HEK293 (cell line): ENCODE data around the gene LRRK1.

Source experiments
- CTCF ChIA-PET: fragments of 350-600 bp; formaldehyde crosslinking; extraction: SDS; loops from one replicate; lab custom pipeline; 2021; ENCODE audit warnings: antibody characterized with exemption; lab: Yijun Ruan, JAX
- POLR2A ChIA-PET: fragments of 300-600 bp; formaldehyde crosslinking; extraction: SDS; loops from one replicate; lab custom pipeline; 2020; ENCODE audit warnings: antibody characterized with exemption, inconsistent platforms; lab: Yijun Ruan, JAX
- H3K27ac ChIP-seq: fragments of 200-500 bp; sonication (Bioruptor generic); 2 replicates; pipeline ENCODE4 v1.5.1; 2014; ENCODE audit warnings: low read depth, low read length, control low read depth, inconsistent platforms; ENCODE audit errors: extremely low read depth
- H3K36me3 ChIP-seq, 2 experiments: fragments of 200-500 bp in 1 of 2; sonication (Bioruptor generic) in 1 of 2; 1 replicate in 1 of 2; 2 replicates in 1 of 2; pipeline ENCODE4 v1.5.1; 2014 to 2017; ENCODE audit warnings: inconsistent platforms in 2 of 2, low read length in 2 of 2; ENCODE audit not compliant: control insufficient read depth in 2 of 2, insufficient read depth in 1 of 2
- H3K4me1 ChIP-seq: fragments of 200-500 bp; sonication (Bioruptor generic); 2 replicates; pipeline ENCODE4 v1.5.1; 2014; ENCODE audit warnings: mild to moderate bottlenecking, low read length, inconsistent platforms; ENCODE audit not compliant: control insufficient read depth, insufficient read depth
- H3K4me3 ChIP-seq: 2 replicates; pipeline ENCODE4 v1.5.1; 2011; ENCODE audit warnings: low read depth, mild to moderate bottlenecking, control low read depth, low read length, moderate library complexity
- H3K9me3 ChIP-seq: fragments of 200-500 bp; sonication (Bioruptor generic); 2 replicates; pipeline ENCODE4 v1.5.1; 2014; ENCODE audit warnings: low read depth, low read length, inconsistent platforms; ENCODE audit not compliant: control insufficient read depth, insufficient read depth
- FEZF1 ChIP-seq: fragments of 450-650 bp; formaldehyde crosslinking; IDR thresholded peaks from 2 replicates; pipeline ENCODE4 v1.5.1; 2016; ENCODE audit warnings: missing biosample characterization, missing genetic modification characterization
- KLF10 ChIP-seq: fragments of 450-650 bp; IDR thresholded peaks from 2 replicates; pipeline ENCODE4 v1.5.1; 2018; ENCODE audit warnings: missing biosample characterization, mild to moderate bottlenecking, missing genetic modification characterization
- WT1 ChIP-seq: fragments of 450-650 bp; formaldehyde crosslinking; IDR thresholded peaks from 2 replicates; pipeline ENCODE4 v1.5.1; 2016; ENCODE audit warnings: missing biosample characterization, missing genetic modification characterization
- YY1 ChIP-seq: fragments of 450-650 bp; formaldehyde crosslinking; IDR thresholded peaks from 2 replicates; pipeline ENCODE4 v1.5.1; 2018; ENCODE audit warnings: missing biosample characterization, missing genetic modification characterization
- ZBTB7A ChIP-seq: fragments of 450-650 bp; formaldehyde crosslinking; IDR thresholded peaks from 2 replicates; pipeline ENCODE4 v1.5.1; 2016; ENCODE audit warnings: low read depth, missing biosample characterization, missing genetic modification characterization
- ZBTB8A ChIP-seq: fragments of 450-650 bp; formaldehyde crosslinking; IDR thresholded peaks from 2 replicates; pipeline ENCODE4 v1.5.1; 2016; ENCODE audit warnings: missing biosample characterization, missing genetic modification characterization
- ZNF121 ChIP-seq: fragments of 450-650 bp; formaldehyde crosslinking; IDR thresholded peaks from 2 replicates; pipeline ENCODE4 v1.5.1; 2016; ENCODE audit warnings: missing biosample characterization, missing genetic modification characterization
- ZNF16 ChIP-seq: fragments of 450-650 bp; formaldehyde crosslinking; IDR thresholded peaks from 2 replicates; pipeline ENCODE4 v1.5.1; 2016; ENCODE audit warnings: low read depth, missing biosample characterization, missing genetic modification characterization
- ZNF2 ChIP-seq: fragments of 450-650 bp; formaldehyde crosslinking; IDR thresholded peaks from 2 replicates; pipeline ENCODE4 v1.5.1; 2016; ENCODE audit warnings: missing biosample characterization, missing genetic modification characterization
- ZNF24 ChIP-seq: fragments of 450-650 bp; formaldehyde crosslinking; IDR thresholded peaks from 2 replicates; pipeline ENCODE4 v1.5.1; 2016; ENCODE audit warnings: missing biosample characterization, missing genetic modification characterization
- ZNF274 ChIP-seq, 2 experiments: fragments of 200-500 bp in 1 of 2; fragments of 450-650 bp in 1 of 2; sonication (Bioruptor generic) in 1 of 2; formaldehyde crosslinking in 1 of 2; IDR thresholded peaks; 2 replicates each; pipeline versions ENCODE4 v1.5.1 to v1.6.1; 2014 to 2016; ENCODE audit warnings: borderline replicate concordance in 1 of 2, inconsistent platforms in 1 of 2, low read length in 1 of 2, missing biosample characterization in 1 of 2, missing genetic modification characterization in 1 of 2
- ZNF394 ChIP-seq: fragments of 450-650 bp; formaldehyde crosslinking; IDR thresholded peaks from 2 replicates; pipeline ENCODE4 v1.5.1; 2016; ENCODE audit warnings: missing biosample characterization, missing genetic modification characterization, mild to moderate bottlenecking, moderate library complexity, borderline replicate concordance
- ZNF423 ChIP-seq: fragments of 450-650 bp; formaldehyde crosslinking; IDR thresholded peaks from 2 replicates; pipeline ENCODE4 v1.5.1; 2016; ENCODE audit warnings: missing biosample characterization, missing genetic modification characterization
- ZNF449 ChIP-seq: fragments of 450-650 bp; formaldehyde crosslinking; IDR thresholded peaks from 2 replicates; pipeline ENCODE4 v1.5.1; 2017; ENCODE audit warnings: missing biosample characterization, mild to moderate bottlenecking, missing genetic modification characterization, moderate library complexity
- ZNF555 ChIP-seq: fragments of 450-650 bp; formaldehyde crosslinking; conservative IDR thresholded peaks from 2 replicates; pipeline ENCODE4 v1.5.1; 2017; ENCODE audit warnings: missing biosample characterization, mild to moderate bottlenecking, missing genetic modification characterization, inconsistent platforms
- ZNF623 ChIP-seq: fragments of 450-650 bp; formaldehyde crosslinking; IDR thresholded peaks from 2 replicates; pipeline ENCODE4 v1.5.1; 2016; ENCODE audit warnings: missing biosample characterization, missing genetic modification characterization
- ZNF624 ChIP-seq: fragments of 450-650 bp; formaldehyde crosslinking; IDR thresholded peaks from 2 replicates; pipeline ENCODE4 v1.5.1; 2017; ENCODE audit warnings: missing biosample characterization, missing genetic modification characterization
- ZSCAN16 ChIP-seq: fragments of 450-650 bp; formaldehyde crosslinking; IDR thresholded peaks from 2 replicates; pipeline ENCODE4 v1.5.1; 2016; ENCODE audit warnings: missing biosample characterization, missing genetic modification characterization
- TF ChIP-seq, protein P1 (sequence below): fragments of 450-650 bp; IDR thresholded peaks from 2 replicates; pipeline ENCODE4 v1.5.1; 2018; ENCODE audit warnings: missing biosample characterization, missing genetic modification characterization
- TF ChIP-seq, protein P2 (sequence below): fragments of 450-650 bp; formaldehyde crosslinking; IDR thresholded peaks from 2 replicates; pipeline ENCODE4 v1.5.1; 2017; ENCODE audit warnings: missing biosample characterization, missing genetic modification characterization
- TF ChIP-seq, protein P3 (sequence below): fragments of 450-650 bp; formaldehyde crosslinking; optimal IDR thresholded peaks from 2 replicates; pipeline ENCODE3; 2016; ENCODE audit warnings: missing biosample characterization, mild to moderate bottlenecking, missing genetic modification characterization
- TF ChIP-seq, protein P4 (sequence below): IDR thresholded peaks from 2 replicates; pipeline ENCODE4 v1.6.1; 2011; ENCODE audit warnings: mild to moderate bottlenecking, low read depth, low read length, borderline replicate concordance
- TF ChIP-seq, protein P5 (sequence below): fragments of 450-650 bp; formaldehyde crosslinking; IDR thresholded peaks from 2 replicates; pipeline ENCODE4 v1.5.1; 2016; ENCODE audit warnings: missing biosample characterization, missing genetic modification characterization

LRRK1 gene

DNA sequence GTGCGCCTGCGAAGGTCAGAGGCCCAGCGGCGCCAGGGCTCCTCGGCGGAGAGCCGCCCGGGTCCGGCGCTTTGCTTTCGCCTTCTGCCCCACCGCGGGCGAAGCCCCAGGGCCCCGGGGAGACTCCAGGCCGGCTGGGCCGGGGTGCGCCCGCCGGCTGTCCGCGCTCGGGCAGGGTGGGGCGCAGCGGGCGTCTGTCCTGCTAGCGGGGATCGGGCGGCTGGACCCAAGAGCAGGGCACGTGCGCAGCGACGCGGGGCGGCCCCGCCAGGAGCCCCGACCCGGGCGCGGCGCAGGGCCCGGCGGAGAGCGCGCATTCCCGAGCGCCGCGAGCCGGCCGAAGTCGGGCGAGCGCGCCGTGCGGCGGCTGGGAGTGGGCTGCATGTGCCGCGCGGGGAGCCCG lies 40.1 kb upstream of the LRRK1 start:
- H3K36me3 ChIP-seq: no peaks in the 10 kb centered on the region
- H3K9me3 ChIP-seq: no peaks in the 10 kb centered on the region
- no peak for TF ChIP-seq ZNF16 (tag by site-specific recombination)
- peak overlapping the region; percentile 63; the same call in 1 of the 2 replicates for H3K27ac ChIP-seq
- H3K4me1 ChIP-seq: peaks cover 3% of the 10 kb centered on the region
- CTCF ChIA-PET: interaction anchor here (1.9 to 3.3 kb wide), 3 partner anchors 14 to 129 kb away, joined by 7 to 16 read pairs (median 13); partner anchors contain the start of gene LRRK1
- peak overlapping the region; percentile 52 for H3K4me3 ChIP-seq
- POLR2A ChIA-PET: interaction anchor here (0.6 to 1.3 kb wide), 3 partner anchors 39 to 358 kb away, joined by 3 to 6 read pairs (median 6); no protein-coding TSS in a partner anchor

- POLR2A ChIA-PET: interaction anchor here (0.6 to 1.3 kb wide), 3 partner anchors 39 to 357 kb away, joined by 3 to 6 read pairs (median 6); no protein-coding TSS in a partner anchor
- Histone ChIP-seq H3K4me1 (peaks cover 3% of the 10 kb centered on the region), H3K4me3 (peak within 1 kb of the TSS; percentile 52)
- TF ChIP-seq ZNF624 (tag by site-specific recombination): no peak
- TF ChIP-seq ZNF555: no peak
- TF ChIP-seq ZNF423 (tag by site-specific recombination): 0 out of 2 replicates have a peak, but pooled peaks have one; percentile 24
- TF ChIP-seq, protein P1, sequence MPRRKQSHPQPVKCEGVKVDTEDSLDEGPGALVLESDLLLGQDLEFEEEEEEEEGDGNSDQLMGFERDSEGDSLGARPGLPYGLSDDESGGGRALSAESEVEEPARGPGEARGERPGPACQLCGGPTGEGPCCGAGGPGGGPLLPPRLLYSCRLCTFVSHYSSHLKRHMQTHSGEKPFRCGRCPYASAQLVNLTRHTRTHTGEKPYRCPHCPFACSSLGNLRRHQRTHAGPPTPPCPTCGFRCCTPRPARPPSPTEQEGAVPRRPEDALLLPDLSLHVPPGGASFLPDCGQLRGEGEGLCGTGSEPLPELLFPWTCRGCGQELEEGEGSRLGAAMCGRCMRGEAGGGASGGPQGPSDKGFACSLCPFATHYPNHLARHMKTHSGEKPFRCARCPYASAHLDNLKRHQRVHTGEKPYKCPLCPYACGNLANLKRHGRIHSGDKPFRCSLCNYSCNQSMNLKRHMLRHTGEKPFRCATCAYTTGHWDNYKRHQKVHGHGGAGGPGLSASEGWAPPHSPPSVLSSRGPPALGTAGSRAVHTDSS (tag by site-specific recombination): no peak
- TF ChIP-seq KLF10: no peak
- no peak for TF ChIP-seq ZNF121 (tag by site-specific recombination)
- TF ChIP-seq, protein P2, sequence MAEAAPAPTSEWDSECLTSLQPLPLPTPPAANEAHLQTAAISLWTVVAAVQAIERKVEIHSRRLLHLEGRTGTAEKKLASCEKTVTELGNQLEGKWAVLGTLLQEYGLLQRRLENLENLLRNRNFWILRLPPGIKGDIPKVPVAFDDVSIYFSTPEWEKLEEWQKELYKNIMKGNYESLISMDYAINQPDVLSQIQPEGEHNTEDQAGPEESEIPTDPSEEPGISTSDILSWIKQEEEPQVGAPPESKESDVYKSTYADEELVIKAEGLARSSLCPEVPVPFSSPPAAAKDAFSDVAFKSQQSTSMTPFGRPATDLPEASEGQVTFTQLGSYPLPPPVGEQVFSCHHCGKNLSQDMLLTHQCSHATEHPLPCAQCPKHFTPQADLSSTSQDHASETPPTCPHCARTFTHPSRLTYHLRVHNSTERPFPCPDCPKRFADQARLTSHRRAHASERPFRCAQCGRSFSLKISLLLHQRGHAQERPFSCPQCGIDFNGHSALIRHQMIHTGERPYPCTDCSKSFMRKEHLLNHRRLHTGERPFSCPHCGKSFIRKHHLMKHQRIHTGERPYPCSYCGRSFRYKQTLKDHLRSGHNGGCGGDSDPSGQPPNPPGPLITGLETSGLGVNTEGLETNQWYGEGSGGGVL: no peak; the same call in 1 of the 2 replicates
- no peak for TF ChIP-seq ZNF24 (tag by site-specific recombination)
- TF ChIP-seq ZBTB8A (tag by site-specific recombination): peak; percentile 42; the same call in 1 of the 2 replicates
- no peak for TF ChIP-seq FEZF1 (tag by site-specific recombination)
- no peak for TF ChIP-seq WT1
- TF ChIP-seq YY1 (tag by site-specific recombination): no peak
- no peak for TF ChIP-seq ZNF274 (IDR thresholded peaks at IDR 0.05; ENCODE audit: low read length)
- no peak for TF ChIP-seq ZNF274 (tag by site-specific recombination; IDR thresholded peaks at IDR 0.05; ENCODE audit: borderline replicate concordance)
- TF ChIP-seq, protein P3, sequence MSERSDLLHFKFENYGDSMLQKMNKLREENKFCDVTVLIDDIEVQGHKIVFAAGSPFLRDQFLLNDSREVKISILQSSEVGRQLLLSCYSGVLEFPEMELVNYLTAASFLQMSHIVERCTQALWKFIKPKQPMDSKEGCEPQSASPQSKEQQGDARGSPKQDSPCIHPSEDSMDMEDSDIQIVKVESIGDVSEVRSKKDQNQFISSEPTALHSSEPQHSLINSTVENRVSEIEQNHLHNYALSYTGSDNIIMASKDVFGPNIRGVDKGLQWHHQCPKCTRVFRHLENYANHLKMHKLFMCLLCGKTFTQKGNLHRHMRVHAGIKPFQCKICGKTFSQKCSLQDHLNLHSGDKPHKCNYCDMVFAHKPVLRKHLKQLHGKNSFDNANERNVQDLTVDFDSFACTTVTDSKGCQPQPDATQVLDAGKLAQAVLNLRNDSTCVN: peak; percentile 53
- TF ChIP-seq ZSCAN16 (tag by site-specific recombination): no peak
- TF ChIP-seq ZNF623 (tag by site-specific recombination): no peak
- TF ChIP-seq, protein P4, sequence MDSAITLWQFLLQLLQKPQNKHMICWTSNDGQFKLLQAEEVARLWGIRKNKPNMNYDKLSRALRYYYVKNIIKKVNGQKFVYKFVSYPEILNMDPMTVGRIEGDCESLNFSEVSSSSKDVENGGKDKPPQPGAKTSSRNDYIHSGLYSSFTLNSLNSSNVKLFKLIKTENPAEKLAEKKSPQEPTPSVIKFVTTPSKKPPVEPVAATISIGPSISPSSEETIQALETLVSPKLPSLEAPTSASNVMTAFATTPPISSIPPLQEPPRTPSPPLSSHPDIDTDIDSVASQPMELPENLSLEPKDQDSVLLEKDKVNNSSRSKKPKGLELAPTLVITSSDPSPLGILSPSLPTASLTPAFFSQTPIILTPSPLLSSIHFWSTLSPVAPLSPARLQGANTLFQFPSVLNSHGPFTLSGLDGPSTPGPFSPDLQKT: no peak
- no peak for TF ChIP-seq ZNF2 (tag by site-specific recombination)
- TF ChIP-seq ZNF449 (tag by site-specific recombination): no peak
- TF ChIP-seq, protein P5, sequence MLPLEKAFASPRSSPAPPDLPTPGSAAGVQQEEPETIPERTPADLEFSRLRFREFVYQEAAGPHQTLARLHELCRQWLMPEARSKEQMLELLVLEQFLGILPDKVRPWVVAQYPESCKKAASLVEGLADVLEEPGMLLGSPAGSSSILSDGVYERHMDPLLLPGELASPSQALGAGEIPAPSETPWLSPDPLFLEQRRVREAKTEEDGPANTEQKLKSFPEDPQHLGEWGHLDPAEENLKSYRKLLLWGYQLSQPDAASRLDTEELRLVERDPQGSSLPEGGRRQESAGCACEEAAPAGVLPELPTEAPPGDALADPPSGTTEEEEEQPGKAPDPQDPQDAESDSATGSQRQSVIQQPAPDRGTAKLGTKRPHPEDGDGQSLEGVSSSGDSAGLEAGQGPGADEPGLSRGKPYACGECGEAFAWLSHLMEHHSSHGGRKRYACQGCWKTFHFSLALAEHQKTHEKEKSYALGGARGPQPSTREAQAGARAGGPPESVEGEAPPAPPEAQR (tag by site-specific recombination): no peak
- no peak for TF ChIP-seq ZNF394 (tag by site-specific recombination)
- TF ChIP-seq ZBTB7A (tag by site-specific recombination): no peak
Observed at GRCh38 chr15:100879464-100880138, 39.6 kb upstream of the LRRK1 start, which contains the start of gene ALDH1A3. TSS of gene ALDH1A3 (plus strand) at chr15:100879831. CDS start at chr15:100879908, 77 bp downstream.

More at GRCh38 chr15:100879464-100880138, 39.6 kb upstream of the LRRK1 start, which contains the start of gene ALDH1A3:
- peak within 1 kb of the TSS; percentile 63; the same call in 1 of the 2 replicates for H3K27ac ChIP-seq
- CTCF ChIA-PET: interaction anchor here (1.9 to 3.3 kb wide), 2 partner anchors 15 to 128 kb away, joined by 7 to 13 read pairs; no protein-coding TSS in a partner anchor
- H3K9me3 ChIP-seq: no peaks in the 10 kb centered on the region
- H3K36me3 ChIP-seq: no peaks in the 10 kb centered on the region
